Measurements from ENCODE around the gene SURF6.

The SURF6 gene

DNA sequence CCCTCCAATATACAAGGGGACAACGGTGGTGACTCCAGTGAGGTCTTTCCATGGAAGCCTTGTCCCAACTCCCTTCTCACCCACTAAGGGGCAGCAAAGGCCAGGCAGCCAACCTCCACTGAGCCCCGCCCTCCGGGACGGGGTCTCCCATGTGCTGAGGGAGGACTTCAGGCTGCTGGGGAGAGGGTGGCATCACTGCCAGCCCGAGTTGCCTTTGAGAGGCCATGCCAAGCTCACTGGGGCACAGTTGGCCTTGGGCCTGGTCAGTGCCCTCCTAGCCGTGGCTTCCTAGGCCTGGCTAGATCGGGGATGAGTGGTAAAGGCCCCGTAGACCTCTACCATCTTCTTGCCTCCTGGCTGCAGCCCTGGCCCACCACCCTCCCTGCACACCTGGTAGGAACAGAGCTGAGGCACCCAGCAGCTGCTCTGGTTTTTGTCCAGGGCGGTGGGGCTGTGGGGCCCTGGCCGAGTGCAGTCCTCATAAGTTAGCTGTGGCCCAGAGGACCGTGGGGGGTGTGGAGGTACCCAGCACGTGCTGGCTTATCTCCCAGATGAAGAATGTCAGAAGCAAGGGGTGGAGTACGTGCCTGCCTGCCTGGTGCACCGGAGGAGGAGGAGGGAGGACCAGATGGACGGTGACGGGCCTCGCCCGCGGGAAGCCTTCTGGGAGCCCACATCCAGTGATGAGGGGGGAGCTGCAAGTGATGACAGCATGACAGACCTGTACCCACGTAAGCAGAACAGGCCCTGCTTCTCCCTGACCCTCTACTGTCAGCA lies 23.6 kb upstream of the SURF6 start:
- Histone ChIP-seq H3F3A (ENCODE audit: control insufficient read depth, insufficient read depth) (peaks cover 19% of the 10 kb centered on the region), H3K4me1 (ENCODE audit: control insufficient read depth, low read length) (peaks cover 23% of the 10 kb centered on the region), H4K20me1 (ENCODE audit: control insufficient read depth, insufficient read depth, low read depth, low read length) (0 out of 2 replicates have a peak, but pooled peaks cover 3% of the 10 kb centered on the region), H3K9me2 (replicated peaks; ENCODE audit: control insufficient read depth, low read length) (no peaks in the 10 kb centered on the region), H3K4me3 (ENCODE audit: low read length) (no peak overlapping the region), H3K27me3 (ENCODE audit: control insufficient read depth, low read length) (no peaks in the 10 kb centered on the region), H3K4me2 (ENCODE audit: low read length) (no peak overlapping the region), H3K79me2 (ENCODE audit: control insufficient read depth, low read length) (peaks cover 28% of the 10 kb centered on the region), H3K27ac (ENCODE audit: low read depth, low read length) (no peak overlapping the region), H3K36me3 (ENCODE audit: control insufficient read depth, low read length) (peaks cover 55% of the 10 kb centered on the region), H3K9me3 (ENCODE audit: control insufficient read depth, insufficient read depth, low read length) (no peaks in the 10 kb centered on the region)
- TF ChIP-seq EZH2phosphoT487 (IDR thresholded peaks at IDR 0.05; ENCODE audit: borderline replicate concordance, low read length), result no peak
- TF ChIP-seq, protein P1, sequence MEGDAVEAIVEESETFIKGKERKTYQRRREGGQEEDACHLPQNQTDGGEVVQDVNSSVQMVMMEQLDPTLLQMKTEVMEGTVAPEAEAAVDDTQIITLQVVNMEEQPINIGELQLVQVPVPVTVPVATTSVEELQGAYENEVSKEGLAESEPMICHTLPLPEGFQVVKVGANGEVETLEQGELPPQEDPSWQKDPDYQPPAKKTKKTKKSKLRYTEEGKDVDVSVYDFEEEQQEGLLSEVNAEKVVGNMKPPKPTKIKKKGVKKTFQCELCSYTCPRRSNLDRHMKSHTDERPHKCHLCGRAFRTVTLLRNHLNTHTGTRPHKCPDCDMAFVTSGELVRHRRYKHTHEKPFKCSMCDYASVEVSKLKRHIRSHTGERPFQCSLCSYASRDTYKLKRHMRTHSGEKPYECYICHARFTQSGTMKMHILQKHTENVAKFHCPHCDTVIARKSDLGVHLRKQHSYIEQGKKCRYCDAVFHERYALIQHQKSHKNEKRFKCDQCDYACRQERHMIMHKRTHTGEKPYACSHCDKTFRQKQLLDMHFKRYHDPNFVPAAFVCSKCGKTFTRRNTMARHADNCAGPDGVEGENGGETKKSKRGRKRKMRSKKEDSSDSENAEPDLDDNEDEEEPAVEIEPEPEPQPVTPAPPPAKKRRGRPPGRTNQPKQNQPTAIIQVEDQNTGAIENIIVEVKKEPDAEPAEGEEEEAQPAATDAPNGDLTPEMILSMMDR (IDR thresholded peaks at IDR 0.05; ENCODE audit: low read depth, low read length, poor library complexity, severe bottlenecking), result peak; percentile 34

DNA sequence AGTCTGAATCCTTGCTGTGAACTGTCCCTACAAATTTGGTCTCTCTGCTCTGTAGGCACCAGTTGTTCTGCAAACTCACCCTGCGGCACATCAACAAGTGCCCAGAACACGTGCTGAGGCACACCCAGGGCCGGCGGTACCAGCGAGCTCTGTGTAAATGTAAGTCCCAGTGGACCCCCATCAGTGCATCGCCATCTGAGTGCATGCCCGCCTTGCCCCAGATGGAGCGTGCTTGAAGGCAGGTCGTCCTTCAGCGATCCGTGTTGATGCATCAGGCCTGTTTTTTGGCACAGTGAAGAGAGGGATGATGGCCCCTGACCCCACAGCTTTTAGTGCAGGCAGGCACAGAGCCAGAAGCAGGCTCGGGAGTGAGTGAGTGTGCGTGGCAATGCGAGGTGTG lies 21.7 kb upstream of the SURF6 start:
- H3K9me3 ChIP-seq (ENCODE audit: control insufficient read depth, insufficient read depth, low read length), result no peaks in the 10 kb centered on the region
- H3K27ac ChIP-seq (ENCODE audit: low read depth, low read length), result no peak overlapping the region
- H4K20me1 ChIP-seq (ENCODE audit: control insufficient read depth, insufficient read depth, low read depth, low read length), result no peaks in the 10 kb centered on the region
- H3K9me2 ChIP-seq (replicated peaks; ENCODE audit: control insufficient read depth, low read length), result no peaks in the 10 kb centered on the region
- peak overlapping the region; percentile 95; the same call in 1 of the 2 replicates for H3K4me3 ChIP-seq (ENCODE audit: low read length)
- peaks cover 29% of the 10 kb centered on the region for H3K4me1 ChIP-seq (ENCODE audit: control insufficient read depth, low read length)
- peak overlapping the region; percentile 81 for H3K4me2 ChIP-seq (ENCODE audit: low read length)
- no peaks in the 10 kb centered on the region for H3K27me3 ChIP-seq (ENCODE audit: control insufficient read depth, low read length)
- peaks cover 50% of the 10 kb centered on the region for H3K36me3 ChIP-seq (ENCODE audit: control insufficient read depth, low read length)
- peaks cover 38% of the 10 kb centered on the region for H3F3A ChIP-seq (ENCODE audit: control insufficient read depth, insufficient read depth)
- H3K79me2 ChIP-seq (ENCODE audit: control insufficient read depth, low read length), result peaks cover 31% of the 10 kb centered on the region
- TF ChIP-seq EZH2phosphoT487 (IDR thresholded peaks at IDR 0.05; ENCODE audit: borderline replicate concordance, low read length), result no peak
- TF ChIP-seq, protein P1 (IDR thresholded peaks at IDR 0.05; ENCODE audit: low read depth, low read length, poor library complexity, severe bottlenecking), result no peak

DNA sequence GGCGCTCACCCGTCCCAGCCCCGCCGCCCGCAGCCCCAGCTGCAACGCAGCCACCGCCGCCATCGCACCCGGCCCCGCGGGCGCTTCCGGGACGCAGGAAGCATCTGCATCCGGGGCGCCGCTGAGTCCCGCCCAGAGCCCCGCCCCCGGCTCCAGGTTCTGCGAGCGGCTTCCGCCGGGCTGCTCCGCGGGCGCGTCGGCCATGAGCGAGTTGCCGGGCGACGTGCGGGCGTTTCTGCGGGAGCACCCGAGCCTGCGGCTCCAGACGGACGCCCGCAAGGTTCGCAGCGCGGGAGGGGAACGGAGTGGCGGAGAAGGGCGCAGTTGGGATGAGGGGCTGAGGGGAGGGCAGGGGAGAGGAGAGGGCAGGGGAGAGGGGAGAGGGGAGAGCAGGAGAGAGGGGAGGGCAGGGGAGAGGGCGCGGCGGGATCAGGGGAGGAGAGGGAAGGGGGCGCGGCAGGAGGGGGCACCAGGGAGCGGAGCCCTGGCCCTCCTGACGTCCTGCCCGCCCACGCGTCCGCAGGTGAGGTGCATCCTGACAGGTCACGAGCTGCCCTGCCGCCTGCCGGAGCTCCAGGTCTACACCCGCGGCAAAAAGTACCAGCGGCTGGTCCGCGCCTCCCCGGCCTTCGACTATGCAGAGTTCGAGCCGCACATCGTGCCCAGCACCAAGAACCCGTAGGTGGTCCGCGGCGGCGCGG lies 20.6 kb upstream of the SURF6 start, which contains the start of the genes SURF1 and SURF2:
TSS of gene SURF1 (minus strand) at position 97 of the 701 bp plus-strand sequence. CDS start at position 63, 34 bp downstream.
TSS of gene SURF2 (plus strand) at position 160 of the 701 bp plus-strand sequence. CDS start at position 203, 43 bp downstream.
- Histone ChIP-seq H3K4me2 (ENCODE audit: low read length) (peak within 1 kb of the TSS; percentile 91), H3K36me3 (ENCODE audit: control insufficient read depth, low read length) (peaks cover 50% of the 10 kb centered on the region), H3K27me3 (ENCODE audit: control insufficient read depth, low read length) (no peaks in the 10 kb centered on the region), H3K4me3 (ENCODE audit: low read length) (peak within 1 kb of the TSS; percentile 95), H3K9me2 (replicated peaks; ENCODE audit: control insufficient read depth, low read length) (no peaks in the 10 kb centered on the region), H4K20me1 (ENCODE audit: control insufficient read depth, insufficient read depth, low read depth, low read length) (no peaks in the 10 kb centered on the region), H3K9me3 (ENCODE audit: control insufficient read depth, insufficient read depth, low read length) (no peaks in the 10 kb centered on the region), H3K79me2 (ENCODE audit: control insufficient read depth, low read length) (peaks cover 31% of the 10 kb centered on the region), H3K4me1 (ENCODE audit: control insufficient read depth, low read length) (peaks cover 34% of the 10 kb centered on the region), H3K27ac (ENCODE audit: low read depth, low read length) (peak within 1 kb of the TSS; percentile 58), H3F3A (ENCODE audit: control insufficient read depth, insufficient read depth) (peaks cover 46% of the 10 kb centered on the region)
- TF ChIP-seq, protein P1 (IDR thresholded peaks at IDR 0.05; ENCODE audit: low read depth, low read length, poor library complexity, severe bottlenecking), result peak; percentile 14
- TF ChIP-seq EZH2phosphoT487 (IDR thresholded peaks at IDR 0.05; ENCODE audit: borderline replicate concordance, low read length), result no peak
